Left ventricle myocardium superior (tissue), 1 donor: ENCODE data around the gene MARCHF9. TPM values are rescaled to one million over a fixed set of nuclear protein-coding genes. Genes with fewer than 3 reads are reported as not detected.
A peak's percentile ranks its signal among the peaks of the same experiment; 100 is the strongest.

Experiments used
- ATAC-seq: fragments of 200-7000 bp; cut with Tn5 transposase; one replicate; pipeline ENCODE4 v1.9.1; 2020; ENCODE audit warnings: mild to moderate bottlenecking, moderate library complexity
- DNase-seq: peaks from one replicate; pipeline ENCODE4 v3.0.0-alpha.2; 2020
- intact Hi-C: fragments of 100-400 bp; cut with micrococcal nuclease; formaldehyde crosslinking; loops from one replicate; pipeline ENCODE4 v1.11.0; 2022
- total RNA-seq: library from RNA; stranded (reverse); fragmentation: NEBNext Ultra II Directional; extraction: Animal tissue kit (Norgen Biotek cat#: 25700); gene quantifications from one replicate; pipeline ENCODE4 v1.2.1, GENCODE V29; 2021
- donor health status: DM: no; HTN: yes; CAD: no; lungs with severe emphysema.

The MARCHF9 gene
- total RNA-seq, 1 donor from 2014 or later, result 15.6 TPM

GRCh38 chr12:57749061-57749460 lies 5.8 kb upstream of the MARCHF9 start:
- intact Hi-C loops, result no loop called here
- DNase-seq (no peak), ATAC-seq (no peak)

- intact Hi-C loops, result no loop called here
- ATAC-seq, result no peak
- no peak for DNase-seq
Measured at GRCh38 chr12:57750561-57751431, 4.1 kb upstream of the MARCHF9 start.

GRCh38 chr12:57751432-57751787 lies 3.5 kb upstream of the MARCHF9 start:
- DNase-seq, result no peak
- ATAC-seq, result no peak
- intact Hi-C loops, result no loop called here

GRCh38 chr12:57751788-57752667 lies 2.9 kb upstream of the MARCHF9 start, which contains the start of gene CDK4:
Gene CDK4 (minus strand): TSS chr12:57752310. CDS start chr12:57751717, 593 bp downstream.
- ATAC-seq (peak; percentile 89), DNase-seq (peak; percentile 99)
- intact Hi-C loops, result no loop called here

- intact Hi-C loops, result no loop called here
- no peak for DNase-seq
- no peak for ATAC-seq
Measured at GRCh38 chr12:57752668-57753000, 2.3 kb upstream of the MARCHF9 start.

GRCh38 chr12:57753756-57754337 lies 1.1 kb upstream of the MARCHF9 start:
- DNase-seq (no peak), ATAC-seq (no peak)
- intact Hi-C loops, result no loop called here

GRCh38 chr12:57755194-57755453 lies 221 bp downstream of the MARCHF9 start:
- ATAC-seq (no peak), DNase-seq (no peak)
- intact Hi-C loops, result no loop called here

GRCh38 chr12:57755454-57756372 lies 810 bp downstream of the MARCHF9 start:
- no peak for ATAC-seq
- intact Hi-C loops, result no loop called here
- peak; percentile 59 for DNase-seq

- DNase-seq (peak; percentile 58), ATAC-seq (no peak)
- intact Hi-C loops, result no loop called here
Measured at GRCh38 chr12:57756406-57757341, 1.8 kb downstream of the MARCHF9 start.

- DNase-seq, result no peak
- ATAC-seq, result no peak
- intact Hi-C loops, result no loop called here
Measured at GRCh38 chr12:57757771-57758170, 2.9 kb downstream of the MARCHF9 start.

GRCh38 chr12:57758552-57759359 lies 3.9 kb downstream of the MARCHF9 start:
- DNase-seq (no peak), ATAC-seq (no peak)
- intact Hi-C loops, result no loop called here

GRCh38 chr12:57759360-57759980 lies 4.6 kb downstream of the MARCHF9 start:
- intact Hi-C loops, result no loop called here
- ATAC-seq (no peak), DNase-seq (no peak)

- ATAC-seq, result no peak
- DNase-seq, result no peak
- intact Hi-C loops, result no loop called here
Measured at GRCh38 chr12:57760347-57760982, 5.6 kb downstream of the MARCHF9 start.

GRCh38 chr12:57761391-57761998 lies 6.6 kb downstream of the MARCHF9 start:
- intact Hi-C loops, result no loop called here
- ATAC-seq, result no peak
- no peak for DNase-seq

GRCh38 chr12:57762463-57762862 lies 7.6 kb downstream of the MARCHF9 start:
- DNase-seq (no peak), ATAC-seq (no peak)
- intact Hi-C loops, result no loop called here
